Natural killer cell (primary cell): ENCODE measurements around the gene CHD6. TPM values are rescaled to one million over a fixed set of nuclear protein-coding genes. Genes with fewer than 3 reads are reported as not detected.

Source experiments
- ATAC-seq, 3 donors: fragments of 150-1000 bp in 2 of 3; fragments of 200-7000 bp in 1 of 3; cut with Tn5 transposase; 1 replicate in 1 of 3; 2 replicates in 2 of 3; pipeline ENCODE4 v1.10.0; 2021; ENCODE audit warnings: mild to moderate bottlenecking in 2 of 3, moderate library complexity in 2 of 3
- DNase-seq, 2 donors: peaks; one replicate each; pipeline versions ENCODE4 v3.0.0 to v3.0.0-alpha.2; 2013 to 2021; ENCODE audit warnings: mixed read lengths in 1 of 2
- H3K27ac ChIP-seq: one replicate; pipeline ENCODE4 v1.5.1; 2013; ENCODE audit warnings: mild to moderate bottlenecking, low read length
- H3K27me3 ChIP-seq: one replicate; pipeline ENCODE4 v1.6.1; 2013; ENCODE audit warnings: low read length; ENCODE audit not compliant: control insufficient read depth, insufficient read depth
- H3K36me3 ChIP-seq: one replicate; pipeline ENCODE4 v1.6.1; 2013; ENCODE audit warnings: low read length; ENCODE audit not compliant: control insufficient read depth, insufficient read depth
- H3K4me1 ChIP-seq: one replicate; pipeline ENCODE4 v1.6.1; 2013; ENCODE audit warnings: low read length; ENCODE audit not compliant: control insufficient read depth, insufficient read depth
- H3K4me3 ChIP-seq: one replicate; pipeline ENCODE4 v1.5.1; 2013; ENCODE audit warnings: low read length
- H3K9me3 ChIP-seq: one replicate; pipeline ENCODE4 v1.6.1; 2013; ENCODE audit warnings: low read length; ENCODE audit not compliant: control insufficient read depth, insufficient read depth
- H3K27ac Mint-ChIP-seq, 2 donors: one replicate each; pipeline ENCODE4 v1.8.0; 2022; ENCODE audit warnings: mild to moderate bottlenecking in 2 of 2, mixed read lengths in 2 of 2, moderate library complexity in 1 of 2
- H3K27me3 Mint-ChIP-seq, 2 donors: one replicate each; pipeline ENCODE4 v1.8.0; 2022; ENCODE audit warnings: low read depth in 2 of 2, mixed read lengths in 2 of 2
- H3K36me3 Mint-ChIP-seq: one replicate; pipeline ENCODE4 v1.8.0; 2022; ENCODE audit warnings: mixed read lengths
- H3K4me1 Mint-ChIP-seq, 2 donors: one replicate each; pipeline ENCODE4 v1.8.0; 2022; ENCODE audit warnings: mixed read lengths in 2 of 2
- H3K4me3 Mint-ChIP-seq: one replicate; pipeline ENCODE4 v1.8.0; 2022; ENCODE audit warnings: mild to moderate bottlenecking, moderate library complexity, mixed read lengths
- H3K9me3 Mint-ChIP-seq, 2 donors: one replicate each; pipeline ENCODE4 v1.8.0; 2022; ENCODE audit warnings: mixed read lengths in 2 of 2
- CTCF ChIP-seq: fragments of 200-600 bp; IDR thresholded peaks from one replicate; pipeline ENCODE4 v1.8.0; 2022; ENCODE audit warnings: antibody characterized with exemption
- WGBS: methylation state at CpG from one replicate; pipeline ENCODE4 v1.1.7; 2013; ENCODE audit warnings: missing lambda C conversion rate; ENCODE audit not compliant: insufficient coverage; 5-methylcytosine and 5-hydroxymethylcytosine counted together
- intact Hi-C: fragments of 100-400 bp; cut with micrococcal nuclease; formaldehyde crosslinking; loops from one replicate; pipeline ENCODE4 v1.14.2; 2022
- total RNA-seq, 4 donors: library from RNA; stranded (reverse); fragments of 120-200 nt in 1 of 4; gene quantifications; one replicate each; pipeline versions ENCODE4 v1.2.3 to v1.2.4, GENCODE V29; 2013 to 2022

Gene CHD6
- total RNA-seq, 3 donors from 2014 or later (not counting 1 experiment from before 2014, with no cell fraction given) = 82.8 to 96.6 (median 90.4) TPM

- Mint-ChIP-seq H3K27ac (no peak overlapping the region), H3K36me3 (peaks cover 37% of the 10 kb centered on the region), H3K4me1 (no peaks in the 10 kb centered on the region), H3K27me3 (no peaks in the 10 kb centered on the region), H3K4me3 (no peak overlapping the region), H3K9me3 (no peaks in the 10 kb centered on the region)
- Histone ChIP-seq H3K9me3 (no peaks in the 10 kb centered on the region), H3K4me1 (no peaks in the 10 kb centered on the region), H3K27me3 (no peaks in the 10 kb centered on the region), H3K36me3 (peaks cover 85% of the 10 kb centered on the region), H3K27ac (no peak overlapping the region), H3K4me3 (no peak overlapping the region)
- no peak for ATAC-seq
- TF ChIP-seq CTCF = no peak
- no peak for DNase-seq
- intact Hi-C loops = no loop called here
- WGBS = 94% methylated on average over 2 of the region's 2 CpGs
Observed at GRCh38 chr20:41447006-41447405, 171.2 kb downstream of the CHD6 start.

- Histone ChIP-seq H3K4me1 (no peaks in the 10 kb centered on the region), H3K36me3 (peaks cover 82% of the 10 kb centered on the region), H3K27ac (no peak overlapping the region), H3K9me3 (no peaks in the 10 kb centered on the region), H3K4me3 (no peak overlapping the region), H3K27me3 (no peaks in the 10 kb centered on the region)
- DNase-seq (no peak), ATAC-seq (no peak)
- Mint-ChIP-seq H3K27me3 (no peaks in the 10 kb centered on the region), H3K9me3 (no peaks in the 10 kb centered on the region), H3K4me1 (no peaks in the 10 kb centered on the region), H3K36me3 (peaks cover 34% of the 10 kb centered on the region), H3K27ac (no peak overlapping the region), H3K4me3 (no peak overlapping the region)
- WGBS = 100% methylated on average over 4 of the region's 4 CpGs
- intact Hi-C loops = no loop called here
- TF ChIP-seq CTCF = no peak
Observed at GRCh38 chr20:41446456-41446855, 171.7 kb downstream of the CHD6 start.

GRCh38 chr20:41444821-41445220, 173.4 kb downstream of the CHD6 start:
- Histone ChIP-seq H3K27me3 (no peaks in the 10 kb centered on the region), H3K27ac (no peak overlapping the region), H3K9me3 (no peaks in the 10 kb centered on the region), H3K4me1 (no peaks in the 10 kb centered on the region), H3K36me3 (peaks cover 86% of the 10 kb centered on the region), H3K4me3 (no peak overlapping the region)
- peaks cover 34% of the 10 kb centered on the region for H3K36me3 Mint-ChIP-seq
- ATAC-seq = no peak
- intact Hi-C loops = no loop called here
- no peak for TF ChIP-seq CTCF
- no peaks in the 10 kb centered on the region for H3K27me3 Mint-ChIP-seq
- no peak overlapping the region for H3K27ac Mint-ChIP-seq
- H3K9me3 Mint-ChIP-seq = no peaks in the 10 kb centered on the region
- DNase-seq = no peak
- no peaks in the 10 kb centered on the region for H3K4me1 Mint-ChIP-seq
- H3K4me3 Mint-ChIP-seq = no peak overlapping the region

DNA sequence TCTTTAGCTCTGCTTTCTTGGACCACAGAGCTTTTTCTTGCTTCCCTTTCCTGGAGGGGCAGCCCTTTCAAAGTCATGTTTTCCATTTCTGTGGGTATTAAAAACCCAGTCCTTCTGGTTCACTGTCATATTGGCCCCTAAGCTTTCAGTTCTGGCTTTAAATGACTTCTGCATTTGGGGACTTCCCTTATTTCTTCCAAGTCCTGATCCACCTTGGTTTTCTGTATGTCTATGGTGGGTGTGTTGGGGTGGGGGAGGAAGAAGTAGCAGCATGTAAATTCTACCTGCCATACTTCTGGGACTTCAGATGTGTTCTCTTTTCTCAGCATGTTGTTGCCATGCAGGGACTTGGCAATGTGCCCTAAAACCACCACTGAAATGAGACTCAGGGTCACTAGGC, 174.5 kb downstream of the CHD6 start:
- no peaks in the 10 kb centered on the region for H3K27me3 ChIP-seq
- no peaks in the 10 kb centered on the region for H3K4me1 ChIP-seq
- no peaks in the 10 kb centered on the region for H3K9me3 Mint-ChIP-seq
- DNase-seq = no peak
- ATAC-seq = no peak
- no peaks in the 10 kb centered on the region for H3K9me3 ChIP-seq
- no peak overlapping the region for H3K4me3 Mint-ChIP-seq
- peaks cover 40% of the 10 kb centered on the region for H3K36me3 Mint-ChIP-seq
- H3K27ac ChIP-seq = no peak overlapping the region
- H3K36me3 ChIP-seq = peaks cover 84% of the 10 kb centered on the region
- no peak overlapping the region for H3K27ac Mint-ChIP-seq
- intact Hi-C loops = no loop called here
- no peaks in the 10 kb centered on the region for H3K4me1 Mint-ChIP-seq
- H3K27me3 Mint-ChIP-seq = no peaks in the 10 kb centered on the region
- TF ChIP-seq CTCF = no peak
- H3K4me3 ChIP-seq = no peak overlapping the region
